Keratinocyte (primary cell): ENCODE data around the gene ELMOD1. TPM values are rescaled to one million over a fixed set of nuclear protein-coding genes. Genes with fewer than 3 reads are reported as not detected.

Experiments
- DNase-seq: peaks from one replicate; pipeline ENCODE4 v3.0.0-alpha.2; 2011; ENCODE audit warnings: low read depth, missing footprints, low spot score
- FAIRE-seq: peaks from 2 replicates; lab custom pipeline; 2011; peaks lifted over from hg19 to GRCh38; lab: Jason Lieb, UNC
- H2AFZ ChIP-seq: 2 replicates; pipeline ENCODE4 v1.6.0; 2012; ENCODE audit warnings: low read length, control low read depth, inconsistent platforms; ENCODE audit not compliant: control insufficient read depth
- H3K27ac ChIP-seq: 2 replicates; pipeline ENCODE4 v1.5.1; 2011; ENCODE audit warnings: low read length; ENCODE audit not compliant: control insufficient read depth, insufficient read depth
- H3K27me3 ChIP-seq: 3 replicates; pipeline ENCODE4 v1.6.0; 2011; ENCODE audit warnings: low read length; ENCODE audit not compliant: control insufficient read depth, insufficient read depth; ENCODE audit errors: extremely low read depth
- H3K36me3 ChIP-seq, 2 experiments: 2 replicates in 1 of 2; 3 replicates in 1 of 2; pipeline ENCODE4 v1.5.1; 2011; ENCODE audit warnings: low read length in 2 of 2, mild to moderate bottlenecking in 1 of 2; ENCODE audit not compliant: control insufficient read depth in 2 of 2, insufficient read depth in 2 of 2; ENCODE audit errors: extremely low read depth in 1 of 2
- H3K4me1 ChIP-seq: 3 replicates; pipeline ENCODE4 v1.5.1; 2011; ENCODE audit warnings: low read length; ENCODE audit not compliant: control insufficient read depth, insufficient read depth; ENCODE audit errors: extremely low read depth
- H3K4me2 ChIP-seq: 3 replicates; pipeline ENCODE4 v1.6.0; 2011; ENCODE audit warnings: low read depth, low read length; ENCODE audit not compliant: control insufficient read depth, insufficient read depth; ENCODE audit errors: extremely low read depth
- H3K4me3 ChIP-seq, 3 experiments: fragments of 200-600 bp in 1 of 3; sonication (generic) in 1 of 3; 2 replicates in 2 of 3; 3 replicates in 1 of 3; pipeline ENCODE4 v1.5.1; 2011 to 2016; ENCODE audit warnings: low read length in 3 of 3, mild to moderate bottlenecking in 3 of 3, control low read depth in 2 of 3, inconsistent platforms in 1 of 3, low read depth in 1 of 3, mixed read lengths in 1 of 3, mixed run types in 1 of 3, moderate library complexity in 1 of 3; ENCODE audit not compliant: control insufficient read depth in 2 of 3, insufficient read depth in 2 of 3; ENCODE audit errors: extremely low read depth in 1 of 3
- H3K79me2 ChIP-seq: 2 replicates; pipeline ENCODE4 v1.6.0; 2012; ENCODE audit warnings: low read length; ENCODE audit not compliant: control insufficient read depth, insufficient read depth
- H3K9ac ChIP-seq: 3 replicates; pipeline ENCODE4 v1.6.0; 2011; ENCODE audit warnings: low read length; ENCODE audit not compliant: control insufficient read depth, insufficient read depth; ENCODE audit errors: extremely low read depth
- H3K9me1 ChIP-seq: 3 replicates; pipeline ENCODE4 v1.6.0; 2011; ENCODE audit warnings: low read length; ENCODE audit not compliant: control insufficient read depth, insufficient read depth; ENCODE audit errors: extremely low read depth
- H3K9me3 ChIP-seq: 2 replicates; pipeline ENCODE4 v1.5.1; 2012; ENCODE audit warnings: low read depth, low read length; ENCODE audit not compliant: control insufficient read depth
- H4K20me1 ChIP-seq: 3 replicates; pipeline ENCODE4 v1.6.0; 2011; ENCODE audit warnings: low read length; ENCODE audit not compliant: control insufficient read depth, insufficient read depth; ENCODE audit errors: extremely low read depth
- EZH2 ChIP-seq: IDR thresholded peaks from one replicate; pipeline ENCODE4 v1.6.1; 2012; ENCODE audit warnings: inconsistent platforms, mild to moderate bottlenecking, low read length, moderate library complexity
- dilution Hi-C: fragments of 300-500 bp; cut with MboI; formaldehyde crosslinking; loops from one replicate; pipeline ENCODE4 v1.7.0; 2020; ENCODE audit warnings: low sequenced_read_pairs; ENCODE audit not compliant: extremely low pct_ligation_motif_present
- polyA plus RNA-seq, 5 experiments: library from polyadenylated mRNA; depleted of rRNA in 3 of 5; stranded (reverse) in 3 of 5; stranded (forward) in 1 of 5; unstranded in 1 of 5; fragments of >200 nt; gene quantifications; 1 replicate in 1 of 5; 2 replicates in 3 of 5; 3 replicates in 1 of 5; pipeline versions ENCODE4 v1.2.1 to v1.2.3, GENCODE V29; 2011 to 2012; ENCODE audit warnings: missing spikeins in 2 of 5, low read depth in 1 of 5, low replicate concordance in 1 of 5
- TF ChIP-seq, protein P1 (sequence below), 3 experiments: IDR thresholded peaks in 1 of 3; conservative IDR thresholded peaks in 1 of 3; optimal IDR thresholded peaks in 1 of 3; 2 replicates in 2 of 3; 3 replicates in 1 of 3; pipeline versions ENCODE3 to v1.5.1; 2011; ENCODE audit warnings: low read length in 3 of 3, mild to moderate bottlenecking in 3 of 3, moderate library complexity in 2 of 3, control low read depth in 1 of 3, inconsistent platforms in 1 of 3; ENCODE audit not compliant: insufficient read depth in 2 of 3; ENCODE audit errors: extremely low read depth in 1 of 3

Gene ELMOD1
- polyA plus RNA-seq, 1 donor (not counting 4 experiments of a cell fraction or from before 2014, with no cell fraction given) = 0.63 TPM

DNA sequence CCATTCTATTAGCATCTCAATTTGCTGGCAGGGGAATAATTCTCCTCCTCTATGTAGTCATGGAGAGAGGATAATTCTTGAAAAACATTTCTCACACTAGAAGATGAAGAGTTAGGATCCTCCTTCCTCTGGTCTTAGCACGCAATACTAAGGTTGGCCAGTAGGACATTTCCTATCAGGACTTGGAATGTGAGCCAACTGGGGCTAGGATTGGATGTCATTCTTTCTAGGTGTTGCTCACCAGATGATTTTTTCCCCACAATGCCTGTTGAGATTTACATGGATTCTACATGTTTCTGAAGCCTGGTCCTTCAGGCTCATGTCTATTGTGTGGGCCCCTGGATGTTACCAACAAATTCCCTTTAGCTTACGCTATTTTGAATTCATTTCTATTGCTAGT lies 92.9 kb downstream of the ELMOD1 start:
- Histone ChIP-seq H3K9me1 (no peaks in the 10 kb centered on the region), H3K9me3 (no peaks in the 10 kb centered on the region), H3K79me2 (no peaks in the 10 kb centered on the region), H3K27ac (no peak overlapping the region), H3K4me3 (no peak overlapping the region), H3K4me2 (no peak overlapping the region), H2AFZ (no peak overlapping the region), H3K36me3 (no peaks in the 10 kb centered on the region), H3K27me3 (no peaks in the 10 kb centered on the region), H3K4me1 (peaks cover 9% of the 10 kb centered on the region), H4K20me1 (no peaks in the 10 kb centered on the region), H3K9ac (no peak overlapping the region)
- DNase-seq = no peak
- FAIRE-seq = no peak
- dilution Hi-C loops = no loop called here
- TF ChIP-seq, protein P1, sequence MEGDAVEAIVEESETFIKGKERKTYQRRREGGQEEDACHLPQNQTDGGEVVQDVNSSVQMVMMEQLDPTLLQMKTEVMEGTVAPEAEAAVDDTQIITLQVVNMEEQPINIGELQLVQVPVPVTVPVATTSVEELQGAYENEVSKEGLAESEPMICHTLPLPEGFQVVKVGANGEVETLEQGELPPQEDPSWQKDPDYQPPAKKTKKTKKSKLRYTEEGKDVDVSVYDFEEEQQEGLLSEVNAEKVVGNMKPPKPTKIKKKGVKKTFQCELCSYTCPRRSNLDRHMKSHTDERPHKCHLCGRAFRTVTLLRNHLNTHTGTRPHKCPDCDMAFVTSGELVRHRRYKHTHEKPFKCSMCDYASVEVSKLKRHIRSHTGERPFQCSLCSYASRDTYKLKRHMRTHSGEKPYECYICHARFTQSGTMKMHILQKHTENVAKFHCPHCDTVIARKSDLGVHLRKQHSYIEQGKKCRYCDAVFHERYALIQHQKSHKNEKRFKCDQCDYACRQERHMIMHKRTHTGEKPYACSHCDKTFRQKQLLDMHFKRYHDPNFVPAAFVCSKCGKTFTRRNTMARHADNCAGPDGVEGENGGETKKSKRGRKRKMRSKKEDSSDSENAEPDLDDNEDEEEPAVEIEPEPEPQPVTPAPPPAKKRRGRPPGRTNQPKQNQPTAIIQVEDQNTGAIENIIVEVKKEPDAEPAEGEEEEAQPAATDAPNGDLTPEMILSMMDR (optimal IDR thresholded peaks at IDR 0.05 in 1 of 3, IDR thresholded peaks at IDR 0.05 in 1 of 3, conservative IDR thresholded peaks at IDR 0.05 in 1 of 3; ENCODE audit: extremely low read depth in 1 of 3, insufficient read depth in 2 of 3, low read length in 3 of 3) = peak; percentile 26 to 53 (median 47)
- no peak for TF ChIP-seq EZH2

DNA sequence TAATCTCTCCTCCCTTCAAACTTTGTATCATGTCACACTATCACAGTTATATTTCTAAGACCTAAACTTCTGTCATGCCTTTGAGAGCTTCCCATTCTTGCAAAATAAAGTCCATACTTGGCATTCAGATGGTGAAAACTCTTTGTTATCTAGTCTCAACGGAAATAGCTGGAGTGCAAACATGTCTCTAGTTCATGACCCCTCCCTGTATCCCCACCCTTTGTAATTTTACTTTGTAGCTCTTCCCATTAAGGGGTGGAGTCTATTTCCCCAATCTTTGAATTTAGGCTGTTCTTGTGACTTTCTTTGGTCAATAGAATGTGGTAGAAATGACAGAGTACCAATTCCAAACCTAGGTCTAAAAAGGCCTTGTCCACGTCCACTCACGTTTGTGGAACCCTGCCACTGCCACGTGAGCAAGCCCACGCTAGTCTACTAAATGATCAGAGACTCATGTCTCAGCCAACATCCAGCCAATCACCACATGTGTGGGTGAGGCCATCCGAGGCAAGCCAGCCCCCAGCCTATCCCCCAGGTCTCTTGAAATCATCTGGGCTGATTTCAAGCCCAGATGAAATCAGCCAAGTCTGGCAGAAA lies 97.5 kb downstream of the ELMOD1 start:
- dilution Hi-C loops = no loop called here
- no peak overlapping the region for H3K4me2 ChIP-seq
- no peaks in the 10 kb centered on the region for H4K20me1 ChIP-seq
- H3K9ac ChIP-seq = no peak overlapping the region
- DNase-seq = no peak
- H3K36me3 ChIP-seq = no peaks in the 10 kb centered on the region
- H3K27me3 ChIP-seq = no peaks in the 10 kb centered on the region
- FAIRE-seq = peak; percentile 9
- no peaks in the 10 kb centered on the region for H3K9me3 ChIP-seq
- no peak overlapping the region for H3K27ac ChIP-seq
- H3K4me3 ChIP-seq = no peak overlapping the region
- H2AFZ ChIP-seq = no peak overlapping the region
- H3K79me2 ChIP-seq = no peaks in the 10 kb centered on the region
- H3K4me1 ChIP-seq = no peaks in the 10 kb centered on the region
- no peaks in the 10 kb centered on the region for H3K9me1 ChIP-seq
- TF ChIP-seq, protein P1 (optimal IDR thresholded peaks at IDR 0.05 in 1 of 3, IDR thresholded peaks at IDR 0.05 in 1 of 3, conservative IDR thresholded peaks at IDR 0.05 in 1 of 3; ENCODE audit: extremely low read depth in 1 of 3, insufficient read depth in 2 of 3, low read length in 3 of 3) = no peak
- TF ChIP-seq EZH2 = no peak
